IMR-90 (cell line): ENCODE data around the gene FAM124B.

Source experiments
- BHLHE40 ChIP-seq: fragments of 150-350 bp; IDR thresholded peaks from 2 replicates; pipeline ENCODE4 v1.6.1; 2016; ENCODE audit warnings: mild to moderate bottlenecking, low read depth, low read length
- CEBPB ChIP-seq: IDR thresholded peaks from 2 replicates; pipeline ENCODE4 v1.6.1; 2012; ENCODE audit warnings: low read depth, low read length, improper control_type of control experiment
- ELK1 ChIP-seq: fragments of 150-350 bp; IDR thresholded peaks from 2 replicates; pipeline ENCODE4 v1.6.1; 2016; ENCODE audit warnings: low read depth, mild to moderate bottlenecking, low read length, moderate library complexity, borderline replicate concordance
- FOS ChIP-seq: fragments of 150-350 bp; IDR thresholded peaks from 2 replicates; pipeline ENCODE4 v1.6.1; 2016; ENCODE audit warnings: low read depth, low read length
- MAFK ChIP-seq: IDR thresholded peaks from 2 replicates; pipeline ENCODE4 v1.6.1; 2012; ENCODE audit warnings: low read depth, low read length, improper control_type of control experiment
- MXI1 ChIP-seq: IDR thresholded peaks from 2 replicates; pipeline ENCODE4 v1.6.1; 2012; ENCODE audit warnings: low read depth, mild to moderate bottlenecking, low read length, moderate library complexity, borderline replicate concordance
- NFE2L2 ChIP-seq: fragments of 150-350 bp; IDR thresholded peaks from 2 replicates; pipeline ENCODE4 v1.6.1; 2016; ENCODE audit warnings: low read depth, mild to moderate bottlenecking, low read length
- POLR2A ChIP-seq: IDR thresholded peaks from 2 replicates; pipeline ENCODE4 v1.6.1; 2012; ENCODE audit warnings: mild to moderate bottlenecking, low read depth, low read length
- RAD21 ChIP-seq: IDR thresholded peaks from 2 replicates; pipeline ENCODE4 v1.6.1; 2012; ENCODE audit warnings: low read length, improper control_type of control experiment
- RCOR1 ChIP-seq: IDR thresholded peaks from 2 replicates; pipeline ENCODE4 v1.6.1; 2012; ENCODE audit warnings: mild to moderate bottlenecking, low read length, improper control_type of control experiment; ENCODE audit not compliant: insufficient replicate concordance
- RFX5 ChIP-seq: IDR thresholded peaks from 2 replicates; pipeline ENCODE4 v1.8.0; 2012; ENCODE audit warnings: low read depth, mild to moderate bottlenecking, low read length, moderate library complexity
- SMC3 ChIP-seq: fragments of 150-350 bp; IDR thresholded peaks from 2 replicates; pipeline ENCODE4 v1.6.1; 2016; ENCODE audit warnings: low read depth, mild to moderate bottlenecking, antibody characterized with exemption, low read length, moderate library complexity
- USF2 ChIP-seq: fragments of 150-350 bp; IDR thresholded peaks from 2 replicates; pipeline ENCODE4 v1.6.1; 2017; ENCODE audit warnings: mild to moderate bottlenecking, antibody characterized with exemption, low read length, low read depth
- TF ChIP-seq, protein P1 (sequence below): conservative IDR thresholded peaks from 2 replicates; pipeline ENCODE4 v1.5.1; 2012; ENCODE audit warnings: mild to moderate bottlenecking, low read depth, low read length, improper control_type of control experiment

DNA sequence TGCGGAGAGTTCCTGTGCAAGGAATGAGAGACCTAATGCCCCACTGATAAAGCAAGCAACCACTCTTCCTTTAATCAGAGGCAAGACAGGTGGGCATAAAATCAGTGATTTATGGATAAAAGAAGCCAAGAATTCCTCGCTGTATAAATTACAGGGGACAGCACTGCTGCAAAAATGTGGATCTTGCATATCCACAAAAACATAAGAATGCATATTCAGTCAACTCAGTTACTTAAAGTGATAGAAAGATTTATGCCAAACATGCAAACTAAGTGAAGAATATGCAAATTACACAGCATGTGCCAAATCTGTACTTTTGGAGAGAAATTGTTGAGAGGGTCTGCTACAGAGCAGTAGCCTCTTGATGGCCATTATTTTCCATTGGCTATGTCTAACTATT, 67.2 kb downstream of the FAM124B start:
- TF ChIP-seq POLR2A: no peak
- TF ChIP-seq, protein P1, sequence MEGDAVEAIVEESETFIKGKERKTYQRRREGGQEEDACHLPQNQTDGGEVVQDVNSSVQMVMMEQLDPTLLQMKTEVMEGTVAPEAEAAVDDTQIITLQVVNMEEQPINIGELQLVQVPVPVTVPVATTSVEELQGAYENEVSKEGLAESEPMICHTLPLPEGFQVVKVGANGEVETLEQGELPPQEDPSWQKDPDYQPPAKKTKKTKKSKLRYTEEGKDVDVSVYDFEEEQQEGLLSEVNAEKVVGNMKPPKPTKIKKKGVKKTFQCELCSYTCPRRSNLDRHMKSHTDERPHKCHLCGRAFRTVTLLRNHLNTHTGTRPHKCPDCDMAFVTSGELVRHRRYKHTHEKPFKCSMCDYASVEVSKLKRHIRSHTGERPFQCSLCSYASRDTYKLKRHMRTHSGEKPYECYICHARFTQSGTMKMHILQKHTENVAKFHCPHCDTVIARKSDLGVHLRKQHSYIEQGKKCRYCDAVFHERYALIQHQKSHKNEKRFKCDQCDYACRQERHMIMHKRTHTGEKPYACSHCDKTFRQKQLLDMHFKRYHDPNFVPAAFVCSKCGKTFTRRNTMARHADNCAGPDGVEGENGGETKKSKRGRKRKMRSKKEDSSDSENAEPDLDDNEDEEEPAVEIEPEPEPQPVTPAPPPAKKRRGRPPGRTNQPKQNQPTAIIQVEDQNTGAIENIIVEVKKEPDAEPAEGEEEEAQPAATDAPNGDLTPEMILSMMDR: no peak
- TF ChIP-seq CEBPB: no peak
- TF ChIP-seq NFE2L2: no peak
- no peak for TF ChIP-seq RCOR1
- TF ChIP-seq BHLHE40: no peak
- no peak for TF ChIP-seq RAD21
- no peak for TF ChIP-seq RFX5
- no peak for TF ChIP-seq USF2
- no peak for TF ChIP-seq MAFK
- TF ChIP-seq FOS: no peak
- no peak for TF ChIP-seq SMC3
- TF ChIP-seq MXI1: no peak
- no peak for TF ChIP-seq ELK1
